Gastroesophageal sphincter (tissue), 4 donors: ENCODE measurements around the gene TXNRD3. TPM values are rescaled to one million over a fixed set of nuclear protein-coding genes. Genes with fewer than 3 reads are reported as not detected.

Experiments used
- ATAC-seq: fragments of 150-250 bp; one replicate; pipeline ENCODE4 v1.9.1; 2016; ENCODE audit warnings: mild to moderate bottlenecking, moderate library complexity
- H3K27ac ChIP-seq, 4 donors: fragments of 200-600 bp; sonication (generic) in 3 of 4; 1 replicate in 3 of 4; 2 replicates in 1 of 4; pipeline ENCODE4 v1.5.1; 2016 to 2019
- H3K27me3 ChIP-seq: fragments of 200-600 bp; sonication (generic); one replicate; pipeline ENCODE4 v1.5.1; 2019
- H3K36me3 ChIP-seq, 2 donors: fragments of 200-600 bp; sonication (generic); one replicate each; pipeline ENCODE4 v1.5.1; 2019; ENCODE audit warnings: control low read depth in 1 of 2
- H3K4me1 ChIP-seq, 3 donors: fragments of 200-600 bp; sonication (generic); 1 replicate in 2 of 3; 2 replicates in 1 of 3; pipeline ENCODE4 v1.5.1; 2016 to 2019; ENCODE audit warnings: control low read depth in 2 of 3
- H3K4me3 ChIP-seq, 2 donors: fragments of 200-600 bp; sonication (generic); one replicate each; pipeline ENCODE4 v1.5.1; 2019; ENCODE audit warnings: mild to moderate bottlenecking in 1 of 2, moderate library complexity in 1 of 2
- H3K9me3 ChIP-seq, 3 donors: fragments of 200-600 bp; sonication (generic); one replicate each; pipeline ENCODE4 v1.5.1; 2017 to 2019; ENCODE audit warnings: control low read depth in 2 of 3
- EP300 ChIP-seq: sonication (generic); formaldehyde crosslinking; IDR thresholded peaks from one replicate; pipeline ENCODE4 v1.6.1; 2017; ENCODE audit warnings: antibody characterized with exemption, mild to moderate bottlenecking
- POLR2A ChIP-seq, 2 donors: fragments of 450-650 bp; IDR thresholded peaks; one replicate each; pipeline ENCODE4 v1.6.1; 2017; ENCODE audit warnings: antibody characterized with exemption in 2 of 2, mild to moderate bottlenecking in 2 of 2, moderate library complexity in 1 of 2
- POLR2AphosphoS5 ChIP-seq: sonication (generic); formaldehyde crosslinking; IDR thresholded peaks from one replicate; pipeline ENCODE4 v1.6.1; 2017; ENCODE audit warnings: antibody characterized with exemption
- WGBS, 2 donors: methylation state at CpG; one replicate each; pipeline ENCODE4 v1.1.5; 2018; ENCODE audit warnings: low coverage in 1 of 2; 5-methylcytosine and 5-hydroxymethylcytosine counted together
- total RNA-seq, 4 donors: library from RNA; depleted of rRNA; stranded (reverse); fragments of >200 nt; gene quantifications; one replicate each; pipeline ENCODE4 v1.1.0, GENCODE V29; 2016
- TF ChIP-seq, protein P1 (sequence below), 4 experiments: fragments of 200-600 bp in 2 of 4; fragments of 450-650 bp in 2 of 4; sonication (generic) in 1 of 4; IDR thresholded peaks; one replicate each; pipeline ENCODE4 v1.5.1; 2017 to 2019; ENCODE audit warnings: antibody characterized with exemption in 4 of 4, mild to moderate bottlenecking in 2 of 4, moderate library complexity in 2 of 4

TXNRD3 gene
- total RNA-seq, 4 donors from 2014 or later = 14.3 to 24.7 (median 18.5) TPM

GRCh38 chr3:126665221-126665936 is 10.5 kb upstream of the TXNRD3 start:
- Histone ChIP-seq H3K27ac (no peak overlapping the region), H3K36me3 (no peaks in the 10 kb centered on the region), H3K4me3 (no peak overlapping the region), H3K4me1 (no peaks in the 10 kb centered on the region), H3K9me3 (peaks cover 0 to 7% (median 0%) of the 10 kb centered on the region in 3 donors), H3K27me3 (peaks cover 55% of the 10 kb centered on the region)
- ATAC-seq = no peak
- no peak for TF ChIP-seq EP300
- TF ChIP-seq POLR2AphosphoS5 = no peak
- no peak for TF ChIP-seq POLR2A (IDR thresholded peaks at IDR 0.05)
- TF ChIP-seq, protein P1, sequence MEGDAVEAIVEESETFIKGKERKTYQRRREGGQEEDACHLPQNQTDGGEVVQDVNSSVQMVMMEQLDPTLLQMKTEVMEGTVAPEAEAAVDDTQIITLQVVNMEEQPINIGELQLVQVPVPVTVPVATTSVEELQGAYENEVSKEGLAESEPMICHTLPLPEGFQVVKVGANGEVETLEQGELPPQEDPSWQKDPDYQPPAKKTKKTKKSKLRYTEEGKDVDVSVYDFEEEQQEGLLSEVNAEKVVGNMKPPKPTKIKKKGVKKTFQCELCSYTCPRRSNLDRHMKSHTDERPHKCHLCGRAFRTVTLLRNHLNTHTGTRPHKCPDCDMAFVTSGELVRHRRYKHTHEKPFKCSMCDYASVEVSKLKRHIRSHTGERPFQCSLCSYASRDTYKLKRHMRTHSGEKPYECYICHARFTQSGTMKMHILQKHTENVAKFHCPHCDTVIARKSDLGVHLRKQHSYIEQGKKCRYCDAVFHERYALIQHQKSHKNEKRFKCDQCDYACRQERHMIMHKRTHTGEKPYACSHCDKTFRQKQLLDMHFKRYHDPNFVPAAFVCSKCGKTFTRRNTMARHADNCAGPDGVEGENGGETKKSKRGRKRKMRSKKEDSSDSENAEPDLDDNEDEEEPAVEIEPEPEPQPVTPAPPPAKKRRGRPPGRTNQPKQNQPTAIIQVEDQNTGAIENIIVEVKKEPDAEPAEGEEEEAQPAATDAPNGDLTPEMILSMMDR (IDR thresholded peaks at IDR 0.05) = no peak
- 94% methylated on average over 3 of the region's 6 CpGs; no CpG with 5 or more reads in 1 of the 2 donors for WGBS, 2 donors

DNA sequence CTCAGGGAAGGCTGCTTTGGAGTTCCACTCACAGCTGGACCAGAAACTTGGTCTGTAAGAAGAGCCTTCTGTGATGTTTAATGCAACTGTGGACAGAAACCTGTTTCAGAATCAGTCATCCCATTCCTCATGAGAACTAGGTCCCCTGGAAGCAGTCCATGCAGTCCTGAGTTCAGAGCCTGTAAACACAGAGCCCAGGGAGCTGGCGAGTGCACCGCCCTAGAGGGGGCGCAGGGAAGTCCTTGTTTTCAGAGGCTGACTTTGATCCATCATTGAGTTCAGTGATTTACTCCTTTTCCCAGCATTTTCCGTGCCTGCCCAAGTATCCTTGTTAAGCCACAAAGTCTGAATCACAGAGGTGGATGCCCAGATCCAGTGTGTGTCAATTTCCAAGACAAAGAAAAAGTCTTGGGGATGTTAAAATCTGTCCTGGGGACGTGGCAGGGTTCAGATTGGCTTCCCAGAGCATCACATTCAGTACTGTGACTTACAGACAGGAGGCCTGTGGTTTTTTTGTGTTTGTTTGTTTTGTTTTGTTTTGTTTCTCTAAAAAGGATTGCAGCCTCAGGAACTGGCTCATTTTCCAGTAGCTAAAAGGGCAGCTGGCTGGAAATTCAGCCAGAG is 9.8 kb upstream of the TXNRD3 start:
- TF ChIP-seq POLR2AphosphoS5 (no peak), POLR2A (IDR thresholded peaks at IDR 0.05) (no peak), EP300 (no peak)
- TF ChIP-seq, protein P1 (IDR thresholded peaks at IDR 0.05) = no peak
- H3K4me1 ChIP-seq = no peaks in the 10 kb centered on the region
- 46% methylated on average over 4 to 5 of the region's 5 CpGs for WGBS, 2 donors
- no peaks in the 10 kb centered on the region for H3K36me3 ChIP-seq
- H3K4me3 ChIP-seq = no peak overlapping the region
- no peak for ATAC-seq
- peaks cover 62% of the 10 kb centered on the region for H3K27me3 ChIP-seq
- no peak overlapping the region for H3K27ac ChIP-seq
- H3K9me3 ChIP-seq = peaks cover 0 to 7% (median 0%) of the 10 kb centered on the region in 3 donors

DNA sequence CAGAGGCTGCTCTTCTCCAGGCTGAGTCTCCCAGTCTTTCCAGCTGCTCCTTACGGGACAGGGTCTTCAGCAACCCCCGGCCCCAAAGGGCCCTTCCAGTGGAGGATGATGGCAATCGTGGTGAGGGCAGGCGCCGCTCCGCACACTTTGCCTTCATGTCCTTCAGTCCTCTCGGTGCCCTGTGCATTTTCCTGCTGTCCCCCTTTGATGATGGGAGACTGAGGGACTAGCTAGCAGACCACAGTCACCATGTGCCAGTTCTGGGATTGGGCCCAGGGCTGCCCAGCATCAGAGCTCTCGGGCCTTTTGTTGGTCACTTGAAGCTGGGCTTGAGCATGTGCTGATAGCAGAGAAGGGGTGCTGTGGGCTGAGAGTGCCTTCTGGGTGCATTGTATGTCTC is 8.8 kb upstream of the TXNRD3 start:
- no peak overlapping the region for H3K27ac ChIP-seq
- no peak for ATAC-seq
- no peaks in the 10 kb centered on the region for H3K4me1 ChIP-seq
- WGBS, 2 donors = 100% methylated on average over 1 of the region's 8 CpGs; no CpG with 5 or more reads in 1 of the 2 donors
- peaks cover 0 to 7% (median 0%) of the 10 kb centered on the region in 3 donors for H3K9me3 ChIP-seq
- TF ChIP-seq POLR2AphosphoS5 (no peak), POLR2A (IDR thresholded peaks at IDR 0.05) (no peak), EP300 (no peak)
- TF ChIP-seq, protein P1 (IDR thresholded peaks at IDR 0.05) = no peak
- no peaks in the 10 kb centered on the region for H3K36me3 ChIP-seq
- peaks cover 72% of the 10 kb centered on the region for H3K27me3 ChIP-seq
- H3K4me3 ChIP-seq = no peak overlapping the region

- WGBS, 2 donors = 71% methylated on average over 2 of the region's 4 CpGs; no CpG with 5 or more reads in 1 of the 2 donors
- ATAC-seq = no peak
Observed at GRCh38 chr3:126663257-126663656, 8.3 kb upstream of the TXNRD3 start.

More at GRCh38 chr3:126663257-126663656, 8.3 kb upstream of the TXNRD3 start:
- no peaks in the 10 kb centered on the region for H3K36me3 ChIP-seq
- peaks cover 0 to 7% (median 0%) of the 10 kb centered on the region in 3 donors for H3K9me3 ChIP-seq
- H3K4me3 ChIP-seq = no peak overlapping the region
- TF ChIP-seq, protein P1 (IDR thresholded peaks at IDR 0.05) = no peak
- TF ChIP-seq EP300 (no peak), POLR2AphosphoS5 (no peak), POLR2A (IDR thresholded peaks at IDR 0.05) (no peak)
- no peak overlapping the region for H3K27ac ChIP-seq
- H3K4me1 ChIP-seq = no peaks in the 10 kb centered on the region
- peaks cover 77% of the 10 kb centered on the region for H3K27me3 ChIP-seq
